Memory B cell (primary cell): ENCODE results near the gene EXOSC2.

Experiments
- ATAC-seq: fragments of 150-1000 bp; cut with Tn5 transposase; 2 replicates; pipeline ENCODE4 v1.10.0; 2021; ENCODE audit warnings: low read depth, mild to moderate bottlenecking, moderate library complexity
- DNase-seq, 2 donors: peaks; one replicate each; pipeline ENCODE4 v3.0.0; 2022; ENCODE audit warnings: low spot score in 2 of 2
- H3K27ac Mint-ChIP-seq: one replicate; pipeline ENCODE4 v1.8.0; 2022; ENCODE audit warnings: mild to moderate bottlenecking, moderate library complexity, mixed read lengths
- H3K27me3 Mint-ChIP-seq: one replicate; pipeline ENCODE4 v1.8.0; 2022; ENCODE audit warnings: mixed read lengths
- H3K36me3 Mint-ChIP-seq: one replicate; pipeline ENCODE4 v1.8.0; 2022; ENCODE audit warnings: mild to moderate bottlenecking, mixed read lengths
- H3K4me1 Mint-ChIP-seq: one replicate; pipeline ENCODE4 v1.8.0; 2022; ENCODE audit warnings: mixed read lengths
- H3K4me3 Mint-ChIP-seq: one replicate; pipeline ENCODE4 v1.8.0; 2022; ENCODE audit warnings: mild to moderate bottlenecking, moderate library complexity, mixed read lengths
- H3K9me3 Mint-ChIP-seq: one replicate; pipeline ENCODE4 v1.8.0; 2022; ENCODE audit warnings: mixed read lengths

Gene EXOSC2

DNA sequence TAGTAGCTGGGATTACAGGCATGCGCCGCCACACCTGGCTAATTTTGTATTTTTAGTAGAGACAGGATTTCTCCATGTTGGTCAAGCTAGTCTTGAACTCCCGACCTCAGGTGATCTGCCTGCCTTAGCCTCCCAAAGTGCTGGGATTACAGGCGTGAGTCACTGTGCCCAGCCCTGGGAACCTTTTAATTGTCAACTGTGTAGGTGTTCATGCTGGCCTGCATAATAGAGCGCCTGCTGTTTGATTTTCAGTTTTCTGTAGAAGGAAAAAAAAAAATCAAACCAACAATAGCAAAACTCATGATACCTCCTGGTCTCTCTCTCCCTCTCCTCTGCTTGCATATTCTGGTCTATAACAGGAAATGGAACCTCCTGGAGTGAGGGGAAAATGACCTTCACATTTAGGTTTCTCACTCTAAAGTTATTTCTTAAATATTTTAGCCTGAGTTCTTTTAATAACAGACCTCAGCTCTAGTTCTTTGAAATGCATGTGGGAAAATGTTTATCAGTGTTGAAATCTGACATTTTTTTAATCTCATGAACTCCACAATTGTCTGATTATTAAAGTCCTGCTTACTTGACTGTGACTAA, 51.7 kb downstream of the EXOSC2 start:
- Mint-ChIP-seq H3K36me3 (peaks cover 3% of the 10 kb centered on the region), H3K27ac (no peak overlapping the region), H3K9me3 (peaks cover 3% of the 10 kb centered on the region), H3K27me3 (no peaks in the 10 kb centered on the region), H3K4me1 (peaks cover 4% of the 10 kb centered on the region), H3K4me3 (no peak overlapping the region)
- no peak for ATAC-seq
- DNase-seq = no peak

DNA sequence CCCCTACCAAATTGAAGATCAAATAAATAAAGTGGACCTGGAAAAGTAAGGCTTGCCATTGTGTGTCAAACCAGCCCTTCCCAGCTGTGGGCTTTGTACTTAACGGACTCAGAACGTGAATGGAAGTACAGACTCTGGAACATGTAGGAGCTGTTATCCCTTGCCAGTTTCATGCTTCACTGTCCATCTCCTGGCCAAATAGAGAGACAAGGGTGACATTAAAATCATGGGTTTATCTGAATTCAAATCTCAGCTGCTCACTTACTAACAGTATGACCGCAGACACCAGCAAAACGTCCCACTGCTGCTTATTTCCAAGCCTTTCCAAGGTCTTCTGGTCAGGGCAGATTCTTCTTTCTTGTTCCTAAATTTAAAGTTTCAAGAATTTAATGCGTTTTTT, 52.2 kb downstream of the EXOSC2 start:
- no peak overlapping the region for H3K27ac Mint-ChIP-seq

DNA sequence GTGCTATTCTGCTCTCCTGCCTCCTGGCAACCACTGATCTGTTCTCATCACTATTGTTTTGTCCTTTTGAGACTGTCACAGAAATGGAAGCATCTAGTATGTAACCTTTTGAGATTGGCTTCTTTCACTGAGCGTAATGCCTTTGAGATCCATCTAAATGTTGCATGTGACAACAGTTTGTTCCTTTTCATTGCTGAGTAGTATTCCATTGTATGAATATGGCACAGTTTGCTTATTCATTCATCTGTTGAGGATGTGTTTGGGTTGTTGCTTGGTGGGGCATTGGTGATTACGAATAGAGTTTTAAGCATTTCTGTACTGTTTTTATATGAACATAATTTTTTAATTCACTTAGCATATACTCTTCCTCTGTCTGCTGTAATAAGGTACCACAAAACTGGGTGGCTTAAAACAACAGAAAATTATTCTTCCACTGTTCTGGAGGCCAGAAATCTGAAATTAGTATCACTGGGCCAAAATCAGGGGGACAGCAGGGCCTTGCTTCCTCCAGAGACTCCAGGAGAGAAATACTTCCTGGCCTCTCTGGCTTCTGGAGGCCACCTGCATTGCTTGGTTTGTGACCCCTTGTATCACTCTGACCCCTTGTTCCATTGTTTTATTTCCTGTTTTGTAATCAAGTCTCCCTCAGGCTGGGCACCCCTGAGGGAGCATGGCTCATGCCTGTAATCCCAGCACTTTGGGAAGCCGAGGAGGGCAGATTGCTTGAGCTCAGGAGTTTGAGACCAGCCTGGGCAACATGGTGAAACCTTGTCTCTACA, 53.0 kb downstream of the EXOSC2 start:
- peaks cover 2% of the 10 kb centered on the region for H3K4me1 Mint-ChIP-seq
- H3K27ac Mint-ChIP-seq = no peak overlapping the region
- no peaks in the 10 kb centered on the region for H3K27me3 Mint-ChIP-seq
- H3K4me3 Mint-ChIP-seq = no peak overlapping the region
- no peak for DNase-seq
- no peak for ATAC-seq
- H3K36me3 Mint-ChIP-seq = peaks cover 5% of the 10 kb centered on the region
- peaks cover 3% of the 10 kb centered on the region for H3K9me3 Mint-ChIP-seq

More for the DNA sequence above, 52.2 kb downstream of the EXOSC2 start:
- Mint-ChIP-seq H3K4me3 (no peak overlapping the region), H3K4me1 (peaks cover 4% of the 10 kb centered on the region), H3K27me3 (no peaks in the 10 kb centered on the region), H3K9me3 (peaks cover 3% of the 10 kb centered on the region), H3K36me3 (peaks cover 4% of the 10 kb centered on the region)
- DNase-seq (no peak), ATAC-seq (no peak)

DNA sequence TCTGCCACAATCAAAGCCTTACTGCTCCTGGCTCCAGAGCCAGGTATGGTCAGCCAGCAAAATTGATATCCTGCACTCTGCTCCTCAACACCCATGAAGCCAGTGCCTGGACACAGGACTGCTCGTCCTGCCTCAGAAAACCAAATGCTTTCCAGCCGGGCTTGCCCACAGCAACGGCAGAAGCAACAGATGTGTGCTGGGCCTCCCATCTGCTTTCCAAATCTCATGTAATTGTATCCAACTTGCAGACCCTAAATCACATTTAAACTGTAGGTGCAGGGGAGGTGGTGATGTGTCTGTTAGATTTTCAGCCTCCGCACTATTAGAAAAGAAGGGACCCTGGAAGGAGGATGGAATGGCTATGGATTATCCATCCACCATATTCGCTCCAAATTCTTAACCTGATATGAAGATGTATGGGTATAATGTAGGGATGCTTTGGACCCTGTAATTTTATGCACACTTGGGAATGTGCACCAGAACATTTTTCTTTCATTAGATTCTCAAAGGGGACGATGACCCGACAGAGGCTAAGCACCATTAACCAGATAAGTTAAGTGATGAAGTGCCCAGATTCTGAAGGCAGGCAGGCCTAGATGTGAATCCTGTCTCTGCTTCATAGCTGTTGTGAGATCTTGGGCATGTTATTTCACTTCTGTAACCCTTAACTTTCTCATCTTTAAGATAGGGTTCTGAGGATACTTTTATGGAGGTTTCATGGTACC, 58.2 kb downstream of the EXOSC2 start:
- Mint-ChIP-seq H3K9me3 (no peaks in the 10 kb centered on the region), H3K27me3 (no peaks in the 10 kb centered on the region), H3K4me1 (peaks cover 20% of the 10 kb centered on the region), H3K4me3 (no peak overlapping the region), H3K27ac (no peak overlapping the region), H3K36me3 (peaks cover 2% of the 10 kb centered on the region)
- DNase-seq = no peak
- no peak for ATAC-seq
